Measurements from ENCODE around the gene ODF2. TPM values are rescaled to one million over a fixed set of nuclear protein-coding genes. Genes with fewer than 3 reads are reported as not detected.

The ODF2 gene
- total RNA-seq, 1 experiment from 2014 or later: 46.8 TPM

DNA sequence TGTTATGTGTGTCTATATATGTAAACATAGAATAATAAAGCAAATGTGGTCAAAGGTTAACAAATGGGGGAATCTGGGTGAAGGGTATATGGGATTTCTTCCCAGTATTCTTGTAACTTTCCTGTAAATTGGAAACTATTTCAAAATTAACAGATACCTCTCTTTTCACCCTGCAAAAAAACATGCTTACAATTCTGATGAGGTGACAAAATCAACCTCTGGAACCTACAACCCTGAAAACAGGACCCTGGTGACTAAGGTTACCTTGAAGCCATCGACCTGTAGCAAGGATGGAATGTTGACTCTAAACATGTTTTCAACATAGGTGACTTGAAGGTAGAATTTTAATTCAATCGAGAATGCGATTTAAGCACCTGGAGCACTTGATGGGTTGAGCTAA is 90.7 kb downstream of the ODF2 start (continued):
- TF ChIP-seq ZNF274 (IDR thresholded peaks at IDR 0.05; ENCODE audit: low read depth, low read length): no peak

DNA sequence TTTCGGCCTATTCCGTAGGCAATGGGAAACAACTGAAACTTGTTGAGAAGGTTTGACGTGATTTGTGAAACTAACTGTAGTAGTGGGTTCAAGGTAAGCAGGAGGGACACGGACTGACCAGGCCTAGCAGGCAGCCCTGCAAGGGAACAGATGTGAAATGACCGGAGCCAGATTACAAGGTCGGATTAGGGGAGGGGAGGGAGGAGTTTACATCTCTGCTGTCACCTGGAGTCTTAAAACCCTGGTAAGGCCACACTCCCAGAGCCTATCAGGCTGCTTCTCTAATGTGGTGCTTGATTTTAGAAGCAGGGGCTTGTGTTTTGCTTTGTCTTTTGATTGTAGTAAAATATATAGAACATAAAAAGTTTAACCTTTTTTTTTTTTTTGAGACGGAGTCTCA is 93.1 kb downstream of the ODF2 start:
- Histone ChIP-seq H3K4me3 (replicated peaks in 1 of 2; ENCODE audit: low read depth in 1 of 2, low read length in 2 of 2) (no peak overlapping the region), H3K9ac (ENCODE audit: low read length) (no peak overlapping the region), H3K36me3 (ENCODE audit: control insufficient read depth in 1 of 2, insufficient read depth in 2 of 2, low read length in 2 of 2) (no peaks in the 10 kb centered on the region), H3K27ac (ENCODE audit: low read depth, low read length) (no peak overlapping the region), H3K9me3 (ENCODE audit: control insufficient read depth in 1 of 2, insufficient read depth in 1 of 2, low read depth in 1 of 2, low read length in 2 of 2) (no peaks in the 10 kb centered on the region), H2AFZ (ENCODE audit: low read depth, low read length, poor library complexity, severe bottlenecking) (no peak overlapping the region), H3K4me2 (ENCODE audit: low read length) (no peak overlapping the region), H3K79me2 (ENCODE audit: insufficient read depth, low read length) (peaks cover 12% of the 10 kb centered on the region), H3K9me2 (ENCODE audit: insufficient read depth) (no peaks in the 10 kb centered on the region), H4K20me1 (ENCODE audit: insufficient read depth) (0 out of 2 replicates have a peak, but pooled peaks cover 2% of the 10 kb centered on the region), H3K27me3 (ENCODE audit: insufficient read depth, low read length) (no peaks in the 10 kb centered on the region), H3K4me1 (ENCODE audit: control insufficient read depth in 1 of 2, insufficient read depth in 2 of 2, low read length in 2 of 2) (peaks cover 9 to 15% of the 10 kb centered on the region in 2 experiments)
- no peak for DNase-seq (ENCODE audit: low read depth, low spot score)
- TF ChIP-seq CEBPB (IDR thresholded peaks at IDR 0.05; ENCODE audit: low read depth) (no peak), EGR1 (IDR thresholded peaks at IDR 0.05; ENCODE audit: low read depth) (no peak), JUND (IDR thresholded peaks at IDR 0.05) (no peak), SRF (IDR thresholded peaks at IDR 0.05; ENCODE audit: low read depth) (no peak), EZH2 (IDR thresholded peaks at IDR 0.05) (no peak), EZH2phosphoT487 (IDR thresholded peaks at IDR 0.05; ENCODE audit: borderline replicate concordance) (no peak), SP1 (IDR thresholded peaks at IDR 0.05; ENCODE audit: low read depth) (no peak), SIN3A (IDR thresholded peaks at IDR 0.05; ENCODE audit: low read depth) (no peak), ZNF274 (IDR thresholded peaks at IDR 0.05; ENCODE audit: low read depth, low read length) (no peak)
- TF ChIP-seq, protein P1, sequence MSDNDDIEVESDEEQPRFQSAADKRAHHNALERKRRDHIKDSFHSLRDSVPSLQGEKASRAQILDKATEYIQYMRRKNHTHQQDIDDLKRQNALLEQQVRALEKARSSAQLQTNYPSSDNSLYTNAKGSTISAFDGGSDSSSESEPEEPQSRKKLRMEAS (IDR thresholded peaks at IDR 0.05): no peak
- TF ChIP-seq, protein P2, sequence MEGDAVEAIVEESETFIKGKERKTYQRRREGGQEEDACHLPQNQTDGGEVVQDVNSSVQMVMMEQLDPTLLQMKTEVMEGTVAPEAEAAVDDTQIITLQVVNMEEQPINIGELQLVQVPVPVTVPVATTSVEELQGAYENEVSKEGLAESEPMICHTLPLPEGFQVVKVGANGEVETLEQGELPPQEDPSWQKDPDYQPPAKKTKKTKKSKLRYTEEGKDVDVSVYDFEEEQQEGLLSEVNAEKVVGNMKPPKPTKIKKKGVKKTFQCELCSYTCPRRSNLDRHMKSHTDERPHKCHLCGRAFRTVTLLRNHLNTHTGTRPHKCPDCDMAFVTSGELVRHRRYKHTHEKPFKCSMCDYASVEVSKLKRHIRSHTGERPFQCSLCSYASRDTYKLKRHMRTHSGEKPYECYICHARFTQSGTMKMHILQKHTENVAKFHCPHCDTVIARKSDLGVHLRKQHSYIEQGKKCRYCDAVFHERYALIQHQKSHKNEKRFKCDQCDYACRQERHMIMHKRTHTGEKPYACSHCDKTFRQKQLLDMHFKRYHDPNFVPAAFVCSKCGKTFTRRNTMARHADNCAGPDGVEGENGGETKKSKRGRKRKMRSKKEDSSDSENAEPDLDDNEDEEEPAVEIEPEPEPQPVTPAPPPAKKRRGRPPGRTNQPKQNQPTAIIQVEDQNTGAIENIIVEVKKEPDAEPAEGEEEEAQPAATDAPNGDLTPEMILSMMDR (IDR thresholded peaks at IDR 0.05 in 2 of 3, conservative IDR thresholded peaks at IDR 0.05 in 1 of 3; ENCODE audit: borderline replicate concordance in 1 of 3, insufficient read depth in 1 of 3, low read depth in 2 of 3, low read length in 2 of 3): no peak
- BruUV-seq (replicated peaks): no TSS peak
- CTCF ChIA-PET: no interaction called here
- no peak for ATAC-seq
- POLR2A ChIA-PET: no interaction called here
- intact Hi-C loops (cut with micrococcal nuclease): no loop called here
- RAD21 ChIA-PET (ENCODE audit: low non-redundant PET in 1 of 2, low total read pairs in 2 of 2, uncharacterized antibody in 2 of 2, unreplicated experiment in 2 of 2): no interaction called here
